Neural cell (in vitro differentiated cells): ENCODE measurements around the gene CRY2. TPM values are rescaled to one million over a fixed set of nuclear protein-coding genes. Genes with fewer than 3 reads are reported as not detected.

Experiments
- H2AFZ ChIP-seq: fragments of 200-600, 300-800 bp; sonication (generic), shearing (Covaris generic); 2 replicates; pipeline ENCODE4 v1.6.0; 2014; ENCODE audit warnings: low read depth, mild to moderate bottlenecking, antibody characterized with exemption, low read length, moderate library complexity
- H3F3A ChIP-seq: fragments of 200-600 bp; shearing (Covaris generic); 2 replicates; pipeline ENCODE4 v1.6.1; 2016; ENCODE audit warnings: mild to moderate bottlenecking, moderate library complexity, mixed read lengths, antibody characterized with exemption, low read length; ENCODE audit not compliant: insufficient read depth, poor library complexity, severe bottlenecking
- H3K27ac ChIP-seq: fragments of 200-600, 300-800 bp; sonication (generic), shearing (Covaris generic); 2 replicates; pipeline ENCODE4 v1.5.1; 2014; ENCODE audit warnings: mild to moderate bottlenecking, low read length, moderate library complexity
- H3K27me3 ChIP-seq: fragments of 300-800, 200-600 bp; sonication (generic), shearing (Covaris generic); 2 replicates; pipeline ENCODE4 v1.6.0; 2014; ENCODE audit warnings: mild to moderate bottlenecking, low read depth, low read length, moderate library complexity; ENCODE audit not compliant: insufficient read depth
- H3K36me3 ChIP-seq: fragments of 300-800, 200-600 bp; sonication (generic), shearing (Covaris generic); 2 replicates; pipeline ENCODE4 v1.5.1; 2014; ENCODE audit warnings: mild to moderate bottlenecking, antibody characterized with exemption, low read length, moderate library complexity; ENCODE audit not compliant: insufficient read depth
- H3K4me2 ChIP-seq: fragments of 300-800, 200-600 bp; sonication (generic), shearing (Covaris generic); 2 replicates; pipeline ENCODE4 v1.6.0; 2014; ENCODE audit warnings: mild to moderate bottlenecking, low read length
- H3K4me3 ChIP-seq: fragments of 300-800, 200-600 bp; sonication (generic), shearing (Covaris generic); 2 replicates; pipeline ENCODE4 v1.5.1; 2014; ENCODE audit warnings: mild to moderate bottlenecking, low read length, moderate library complexity
- H3K79me2 ChIP-seq: fragments of 200-600 bp; shearing (Covaris generic); replicated peaks from 2 replicates; pipeline ENCODE4 v1.6.0; 2014; ENCODE audit warnings: mild to moderate bottlenecking, low read length, moderate library complexity; ENCODE audit not compliant: insufficient read depth
- H3K9ac ChIP-seq: fragments of 300-800, 200-600 bp; sonication (generic), shearing (Covaris generic); 2 replicates; pipeline ENCODE4 v1.6.1; 2016; ENCODE audit warnings: mild to moderate bottlenecking, low read length, mixed read lengths
- H3K9me2 ChIP-seq: fragments of 200-600 bp; shearing (Covaris generic); 2 replicates; pipeline ENCODE4 v1.6.1; 2016; ENCODE audit warnings: mild to moderate bottlenecking, low read length, mixed read lengths; ENCODE audit not compliant: insufficient read depth
- H3K9me3 ChIP-seq: fragments of 200-600, 300-800 bp; sonication (generic), shearing (Covaris generic); 2 replicates; pipeline ENCODE4 v1.6.1; 2016; ENCODE audit warnings: mild to moderate bottlenecking, mixed run types, low read length, moderate library complexity, mixed read lengths
- H4K20me1 ChIP-seq: fragments of 200-600 bp; shearing (Covaris generic); 2 replicates; pipeline ENCODE4 v1.6.1; 2016; ENCODE audit warnings: mild to moderate bottlenecking, mixed run types; ENCODE audit not compliant: insufficient read depth
- EP300 ChIP-seq: fragments of 450-650 bp; conservative IDR thresholded peaks from 2 replicates; pipeline ENCODE4 v1.6.1; 2014; ENCODE audit warnings: antibody characterized with exemption, mild to moderate bottlenecking, moderate library complexity; ENCODE audit not compliant: poor library complexity, severe bottlenecking
- EZH2 ChIP-seq: fragments of 200-600, 300-800 bp; shearing (Covaris generic), sonication (generic); IDR thresholded peaks from 2 replicates; pipeline ENCODE4 v1.6.1; 2014; ENCODE audit warnings: antibody characterized with exemption, low read length, borderline replicate concordance, mild to moderate bottlenecking; ENCODE audit not compliant: insufficient read depth, poor library complexity, severe bottlenecking
- MXI1 ChIP-seq: fragments of 450-650 bp; conservative IDR thresholded peaks from 2 replicates; pipeline ENCODE4 v1.6.1; 2014; ENCODE audit warnings: antibody characterized with exemption, mild to moderate bottlenecking; ENCODE audit not compliant: poor library complexity, severe bottlenecking
- POLR2AphosphoS5 ChIP-seq: IDR thresholded peaks from 2 replicates; pipeline ENCODE4 v1.6.1; 2012
- RAD21 ChIP-seq: fragments of 450-650 bp; conservative IDR thresholded peaks from 2 replicates; pipeline ENCODE4 v1.6.1; 2014; ENCODE audit warnings: antibody characterized with exemption, mild to moderate bottlenecking, moderate library complexity
- SMC3 ChIP-seq: fragments of 450-650 bp; conservative IDR thresholded peaks from 2 replicates; pipeline ENCODE4 v1.6.1; 2014; ENCODE audit warnings: antibody characterized with exemption, mild to moderate bottlenecking, moderate library complexity; ENCODE audit not compliant: poor library complexity
- TAF1 ChIP-seq: IDR thresholded peaks from 2 replicates; pipeline ENCODE4 v1.6.1; 2012; ENCODE audit warnings: low read depth
- polyA plus RNA-seq: library from polyadenylated mRNA; depleted of rRNA; stranded (reverse); fragments of >200 nt; gene quantifications from 2 replicates; pipeline ENCODE4 v1.2.3, GENCODE V29; 2014
- TF ChIP-seq, protein P1 (sequence below): IDR thresholded peaks from 2 replicates; pipeline ENCODE4 v1.6.1; 2012; ENCODE audit warnings: borderline replicate concordance
- TF ChIP-seq, protein P2 (sequence below): fragments of 450-650 bp; IDR thresholded peaks from 2 replicates; pipeline ENCODE4 v1.5.1; 2014; ENCODE audit warnings: antibody characterized with exemption, mild to moderate bottlenecking, moderate library complexity; ENCODE audit not compliant: poor library complexity, severe bottlenecking

CRY2 gene
- polyA plus RNA-seq, 1 donor from 2014 or later: 27.8 TPM

DNA sequence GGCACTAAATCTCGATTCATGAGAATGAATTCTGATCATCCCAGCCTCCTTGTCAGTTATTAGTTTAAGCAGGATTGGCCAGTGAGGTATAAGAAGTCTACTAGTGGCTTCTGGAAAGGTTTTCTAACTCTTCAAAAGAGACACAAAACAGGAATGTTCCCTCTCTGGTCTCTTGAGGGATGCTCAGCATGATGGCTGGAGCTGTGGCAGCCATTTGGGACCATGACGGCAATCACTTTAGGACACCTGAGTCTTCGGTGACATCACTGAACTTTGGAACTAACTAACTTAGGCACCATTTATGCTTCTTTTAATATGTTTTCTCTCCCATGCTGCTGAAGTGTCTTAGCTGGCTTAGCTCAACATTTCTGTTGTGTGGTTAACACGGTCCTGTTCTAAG lies 20.2 kb upstream of the CRY2 start:
- Histone ChIP-seq H4K20me1 (no peaks in the 10 kb centered on the region), H3K4me3 (no peak overlapping the region), H3K9me2 (no peaks in the 10 kb centered on the region), H3K79me2 (no peaks in the 10 kb centered on the region), H3K4me2 (no peak overlapping the region), H3K9me3 (no peaks in the 10 kb centered on the region), H2AFZ (no peak overlapping the region), H3K36me3 (no peaks in the 10 kb centered on the region), H3K9ac (no peak overlapping the region), H3K27ac (no peak overlapping the region), H3F3A (no peaks in the 10 kb centered on the region), H3K27me3 (no peaks in the 10 kb centered on the region)
- TF ChIP-seq POLR2AphosphoS5: no peak

DNA sequence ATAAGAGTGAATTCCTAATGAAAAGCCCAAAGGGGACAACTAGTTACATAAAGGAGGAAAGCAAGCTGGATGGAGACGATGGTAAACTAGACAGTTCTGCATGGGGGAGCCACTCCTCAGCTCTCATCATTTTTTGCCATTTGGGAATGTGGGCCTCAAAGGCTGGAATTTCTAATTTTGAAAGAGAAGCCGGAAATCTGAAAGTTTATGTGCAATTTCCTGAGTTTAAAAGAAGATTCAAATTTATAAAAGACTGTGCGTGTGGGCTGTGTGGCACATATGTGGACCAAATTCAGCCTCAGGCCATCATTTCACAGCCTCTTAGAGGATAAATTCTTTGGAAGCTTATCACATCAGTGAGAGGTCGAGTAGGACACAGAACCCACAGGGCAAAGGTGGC lies 18.3 kb upstream of the CRY2 start:
- Histone ChIP-seq H3K27ac (no peak overlapping the region), H3K9ac (no peak overlapping the region), H3K4me2 (no peak overlapping the region)

DNA sequence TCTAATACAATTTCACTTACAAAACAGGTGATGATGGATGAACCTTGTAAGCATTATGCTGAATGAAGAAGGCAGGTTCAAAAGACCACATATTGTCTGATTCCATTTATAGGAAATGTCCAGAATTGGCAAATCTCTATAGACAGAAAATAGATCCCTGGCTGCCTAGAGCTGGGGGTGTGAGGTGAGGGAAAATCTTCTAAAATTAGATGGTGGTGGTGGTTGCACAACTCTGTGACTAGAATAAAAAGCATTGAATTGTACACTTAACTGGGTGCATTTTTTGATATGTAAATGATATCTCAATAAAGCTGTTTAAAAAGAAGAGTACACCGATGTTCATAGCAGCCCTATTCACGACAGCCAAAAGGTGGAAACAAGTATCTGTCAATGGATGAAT lies 16.7 kb upstream of the CRY2 start:
- Histone ChIP-seq H3K36me3 (no peaks in the 10 kb centered on the region), H3K9me2 (no peaks in the 10 kb centered on the region), H3F3A (no peaks in the 10 kb centered on the region), H2AFZ (no peak overlapping the region), H3K27me3 (no peaks in the 10 kb centered on the region), H3K4me3 (no peak overlapping the region), H3K4me2 (no peak overlapping the region), H4K20me1 (no peaks in the 10 kb centered on the region), H3K9ac (no peak overlapping the region), H3K79me2 (no peaks in the 10 kb centered on the region), H3K9me3 (no peaks in the 10 kb centered on the region), H3K27ac (no peak overlapping the region)
- TF ChIP-seq MXI1 (no peak), POLR2AphosphoS5 (no peak), RAD21 (no peak), SMC3 (no peak), TAF1 (no peak), EZH2 (no peak), EP300 (no peak)
- TF ChIP-seq, protein P1, sequence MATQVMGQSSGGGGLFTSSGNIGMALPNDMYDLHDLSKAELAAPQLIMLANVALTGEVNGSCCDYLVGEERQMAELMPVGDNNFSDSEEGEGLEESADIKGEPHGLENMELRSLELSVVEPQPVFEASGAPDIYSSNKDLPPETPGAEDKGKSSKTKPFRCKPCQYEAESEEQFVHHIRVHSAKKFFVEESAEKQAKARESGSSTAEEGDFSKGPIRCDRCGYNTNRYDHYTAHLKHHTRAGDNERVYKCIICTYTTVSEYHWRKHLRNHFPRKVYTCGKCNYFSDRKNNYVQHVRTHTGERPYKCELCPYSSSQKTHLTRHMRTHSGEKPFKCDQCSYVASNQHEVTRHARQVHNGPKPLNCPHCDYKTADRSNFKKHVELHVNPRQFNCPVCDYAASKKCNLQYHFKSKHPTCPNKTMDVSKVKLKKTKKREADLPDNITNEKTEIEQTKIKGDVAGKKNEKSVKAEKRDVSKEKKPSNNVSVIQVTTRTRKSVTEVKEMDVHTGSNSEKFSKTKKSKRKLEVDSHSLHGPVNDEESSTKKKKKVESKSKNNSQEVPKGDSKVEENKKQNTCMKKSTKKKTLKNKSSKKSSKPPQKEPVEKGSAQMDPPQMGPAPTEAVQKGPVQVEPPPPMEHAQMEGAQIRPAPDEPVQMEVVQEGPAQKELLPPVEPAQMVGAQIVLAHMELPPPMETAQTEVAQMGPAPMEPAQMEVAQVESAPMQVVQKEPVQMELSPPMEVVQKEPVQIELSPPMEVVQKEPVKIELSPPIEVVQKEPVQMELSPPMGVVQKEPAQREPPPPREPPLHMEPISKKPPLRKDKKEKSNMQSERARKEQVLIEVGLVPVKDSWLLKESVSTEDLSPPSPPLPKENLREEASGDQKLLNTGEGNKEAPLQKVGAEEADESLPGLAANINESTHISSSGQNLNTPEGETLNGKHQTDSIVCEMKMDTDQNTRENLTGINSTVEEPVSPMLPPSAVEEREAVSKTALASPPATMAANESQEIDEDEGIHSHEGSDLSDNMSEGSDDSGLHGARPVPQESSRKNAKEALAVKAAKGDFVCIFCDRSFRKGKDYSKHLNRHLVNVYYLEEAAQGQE: no peak

More for the DNA sequence above, 18.3 kb upstream of the CRY2 start:
- Histone ChIP-seq H3K9me3 (no peaks in the 10 kb centered on the region), H3K4me3 (no peak overlapping the region), H3K36me3 (no peaks in the 10 kb centered on the region), H2AFZ (no peak overlapping the region), H3K79me2 (no peaks in the 10 kb centered on the region), H4K20me1 (no peaks in the 10 kb centered on the region), H3K9me2 (no peaks in the 10 kb centered on the region), H3F3A (no peaks in the 10 kb centered on the region), H3K27me3 (no peaks in the 10 kb centered on the region)
- TF ChIP-seq, protein P1: no peak
- TF ChIP-seq RAD21 (no peak), MXI1 (no peak), TAF1 (no peak), EZH2 (no peak), POLR2AphosphoS5 (no peak), SMC3 (no peak), EP300 (no peak)
- TF ChIP-seq, protein P2, sequence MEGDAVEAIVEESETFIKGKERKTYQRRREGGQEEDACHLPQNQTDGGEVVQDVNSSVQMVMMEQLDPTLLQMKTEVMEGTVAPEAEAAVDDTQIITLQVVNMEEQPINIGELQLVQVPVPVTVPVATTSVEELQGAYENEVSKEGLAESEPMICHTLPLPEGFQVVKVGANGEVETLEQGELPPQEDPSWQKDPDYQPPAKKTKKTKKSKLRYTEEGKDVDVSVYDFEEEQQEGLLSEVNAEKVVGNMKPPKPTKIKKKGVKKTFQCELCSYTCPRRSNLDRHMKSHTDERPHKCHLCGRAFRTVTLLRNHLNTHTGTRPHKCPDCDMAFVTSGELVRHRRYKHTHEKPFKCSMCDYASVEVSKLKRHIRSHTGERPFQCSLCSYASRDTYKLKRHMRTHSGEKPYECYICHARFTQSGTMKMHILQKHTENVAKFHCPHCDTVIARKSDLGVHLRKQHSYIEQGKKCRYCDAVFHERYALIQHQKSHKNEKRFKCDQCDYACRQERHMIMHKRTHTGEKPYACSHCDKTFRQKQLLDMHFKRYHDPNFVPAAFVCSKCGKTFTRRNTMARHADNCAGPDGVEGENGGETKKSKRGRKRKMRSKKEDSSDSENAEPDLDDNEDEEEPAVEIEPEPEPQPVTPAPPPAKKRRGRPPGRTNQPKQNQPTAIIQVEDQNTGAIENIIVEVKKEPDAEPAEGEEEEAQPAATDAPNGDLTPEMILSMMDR: no peak
